A673 (cell line): ENCODE results near the gene IFNAR1. TPM values are rescaled to one million over a fixed set of nuclear protein-coding genes. Genes with fewer than 3 reads are reported as not detected.

Experiments used
- BruUV-seq: library from RNA; stranded (reverse); fragments of 400-500 nt; replicated peaks from 2 replicates; lab custom pipeline; 2021; lab: Mats Ljungman, UMichigan
- CTCF ChIA-PET: fragments of 300-600 bp; sonication (Branson Sonifier 250); formaldehyde crosslinking; loops from one replicate; lab custom pipeline; 2022; ENCODE audit warnings: antibody characterized with exemption; lab: Charles Lee
- POLR2A ChIA-PET: fragments of 300-600 bp; sonication (Branson Sonifier 250); formaldehyde crosslinking; loops from one replicate; lab custom pipeline; 2022; ENCODE audit warnings: antibody characterized with exemption; ENCODE audit not compliant: low non-redundant PET; lab: Charles Lee
- DNase-seq: peaks from one replicate; pipeline ENCODE4 v3.0.0-alpha.2; 2015; ENCODE audit warnings: low spot score
- H3K27ac ChIP-seq: fragments of 200-600 bp; sonication (generic); 2 replicates; pipeline ENCODE4 v1.5.1; 2016; ENCODE audit warnings: mixed run types, low read depth, mild to moderate bottlenecking, mixed read lengths, antibody characterized with exemption, low read length; ENCODE audit not compliant: poor library complexity, severe bottlenecking
- H3K27me3 ChIP-seq: fragments of 200-600 bp; sonication (generic); replicated peaks from 2 replicates; pipeline ENCODE4 v1.6.1; 2017; ENCODE audit warnings: mixed run types, low read depth, mild to moderate bottlenecking, mixed read lengths, antibody characterized with exemption, low read length; ENCODE audit not compliant: insufficient read depth, poor library complexity
- H3K36me3 ChIP-seq: fragments of 200-600 bp; sonication (generic); 2 replicates; pipeline ENCODE4 v1.6.1; 2016; ENCODE audit warnings: mixed run types, mild to moderate bottlenecking, mixed read lengths, antibody characterized with exemption, low read length; ENCODE audit not compliant: insufficient read depth, poor library complexity, severe bottlenecking
- H3K4me1 ChIP-seq: fragments of 200-600 bp; sonication (generic); 2 replicates; pipeline ENCODE4 v1.6.1; 2017; ENCODE audit warnings: mixed run types, mild to moderate bottlenecking, mixed read lengths, antibody characterized with exemption, low read length; ENCODE audit not compliant: insufficient read depth, poor library complexity, severe bottlenecking
- H3K4me3 ChIP-seq: fragments of 200-600 bp; sonication (generic); 2 replicates; pipeline ENCODE4 v1.5.1; 2016; ENCODE audit warnings: low read depth, mixed run types, mild to moderate bottlenecking, mixed read lengths, low read length; ENCODE audit not compliant: poor library complexity, severe bottlenecking
- H3K9me3 ChIP-seq: fragments of 200-600 bp; sonication (generic); 2 replicates; pipeline ENCODE4 v1.6.1; 2016; ENCODE audit warnings: mixed run types, low read depth, mild to moderate bottlenecking, mixed read lengths, antibody characterized with exemption, low read length; ENCODE audit not compliant: poor library complexity, severe bottlenecking
- CTCF ChIP-seq: fragments of 300-800, 200-600 bp; sonication (generic); conservative IDR thresholded peaks from 2 replicates; pipeline ENCODE4 v1.5.1; 2017; ENCODE audit warnings: low read depth, mild to moderate bottlenecking, antibody characterized with exemption, low read length, moderate library complexity, mixed read lengths
- EZH2 ChIP-seq: fragments of 200-600 bp; sonication (generic); IDR thresholded peaks from 2 replicates; pipeline ENCODE4 v1.6.1; 2017; ENCODE audit warnings: borderline replicate concordance, low read depth, mild to moderate bottlenecking, mixed read lengths, antibody characterized with exemption, low read length; ENCODE audit not compliant: poor library complexity, severe bottlenecking
- intact Hi-C: fragments of 100-400 bp; cut with micrococcal nuclease; formaldehyde crosslinking; loops from one replicate; pipeline ENCODE4 v1.10.0; 2022; ENCODE audit not compliant: unreplicated experiment
- total RNA-seq: library from RNA; stranded (reverse); gene quantifications from 2 replicates; pipeline ENCODE4 v1.2.3, GENCODE V29; 2021

Gene IFNAR1
- total RNA-seq, 1 experiment from 2014 or later: 38.1 TPM

- ChIA-PET CTCF (no interaction called here), POLR2A (no interaction called here)
- no peak for TF ChIP-seq EZH2
- no peak for TF ChIP-seq CTCF
- no peak overlapping the region for H3K27ac ChIP-seq
- peaks cover 19% of the 10 kb centered on the region for H3K9me3 ChIP-seq
- no peak for DNase-seq
- intact Hi-C loops: no loop called here
- no peak overlapping the region for H3K4me3 ChIP-seq
- H3K4me1 ChIP-seq: no peaks in the 10 kb centered on the region
- no TSS peak for BruUV-seq
- H3K27me3 ChIP-seq: no peaks in the 10 kb centered on the region
- peaks cover 9% of the 10 kb centered on the region for H3K36me3 ChIP-seq
Observed at GRCh38 chr21:33334824-33335223, 10.1 kb downstream of the IFNAR1 start.

GRCh38 chr21:33339135-33339534 lies 14.4 kb downstream of the IFNAR1 start:
- CTCF ChIA-PET: interaction anchor here (1.1 kb wide), 1 partner anchor 22 kb away, joined by 3 read pairs; no protein-coding TSS in a partner anchor
- no peaks in the 10 kb centered on the region for H3K27me3 ChIP-seq
- no peak overlapping the region for H3K4me3 ChIP-seq
- BruUV-seq: no TSS peak
- intact Hi-C loops: no loop called here
- H3K4me1 ChIP-seq: no peaks in the 10 kb centered on the region
- H3K9me3 ChIP-seq: peaks cover under 1% of the 10 kb centered on the region
- peaks cover 22% of the 10 kb centered on the region for H3K36me3 ChIP-seq
- no peak for TF ChIP-seq EZH2
- no peak for TF ChIP-seq CTCF
- no peak overlapping the region for H3K27ac ChIP-seq
- POLR2A ChIA-PET: no interaction called here
- no peak for DNase-seq

DNA sequence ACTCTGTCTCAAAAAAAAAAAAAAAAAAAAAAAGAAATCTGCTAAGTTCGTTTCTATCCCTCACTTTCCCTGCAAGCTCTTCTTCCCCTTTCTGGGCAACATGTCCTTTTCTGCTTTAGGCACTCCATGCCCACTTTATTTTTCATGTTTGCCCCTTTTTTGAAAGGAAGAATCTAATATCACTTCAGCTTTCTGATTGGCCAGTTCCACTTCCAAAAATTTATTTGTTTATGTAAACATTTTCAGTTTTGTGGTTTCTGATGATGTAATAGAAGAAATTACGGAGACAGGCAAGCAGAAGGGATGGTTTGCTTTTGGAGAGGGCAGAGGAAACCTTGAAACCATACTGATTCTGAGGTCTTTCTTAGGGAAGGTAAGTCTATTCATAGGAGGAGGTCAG lies 15.1 kb downstream of the IFNAR1 start:
- Histone ChIP-seq H3K4me1 (no peaks in the 10 kb centered on the region), H3K27me3 (no peaks in the 10 kb centered on the region), H3K9me3 (no peaks in the 10 kb centered on the region), H3K4me3 (no peak overlapping the region), H3K36me3 (peaks cover 25% of the 10 kb centered on the region), H3K27ac (no peak overlapping the region)
- ChIA-PET POLR2A (no interaction called here), CTCF (interaction anchor here (0.6 to 1.1 kb wide), 2 partner anchors 21 to 266 kb away, joined by 3 read pairs; no protein-coding TSS in a partner anchor)
- TF ChIP-seq CTCF: no peak
- no peak for TF ChIP-seq EZH2
- no TSS peak for BruUV-seq
- intact Hi-C loops: no loop called here
- no peak for DNase-seq
